GM19397 (cell line): Measurements from ENCODE around the gene CCDC38.
"Not testable (repeated sequence)": the region's sequence is repeated elsewhere in the genome, so short reads cannot be mapped to it uniquely, and the experiment has no call there.

ENCODE experiments used
- ATAC-seq: cut with Tn5 transposase; IDR thresholded peaks from one replicate; pipeline ENCODE4 v1.9.1; 2021; ENCODE audit warnings: mild to moderate bottlenecking, moderate library complexity; ENCODE audit not compliant: unreplicated experiment

CCDC38 gene

DNA sequence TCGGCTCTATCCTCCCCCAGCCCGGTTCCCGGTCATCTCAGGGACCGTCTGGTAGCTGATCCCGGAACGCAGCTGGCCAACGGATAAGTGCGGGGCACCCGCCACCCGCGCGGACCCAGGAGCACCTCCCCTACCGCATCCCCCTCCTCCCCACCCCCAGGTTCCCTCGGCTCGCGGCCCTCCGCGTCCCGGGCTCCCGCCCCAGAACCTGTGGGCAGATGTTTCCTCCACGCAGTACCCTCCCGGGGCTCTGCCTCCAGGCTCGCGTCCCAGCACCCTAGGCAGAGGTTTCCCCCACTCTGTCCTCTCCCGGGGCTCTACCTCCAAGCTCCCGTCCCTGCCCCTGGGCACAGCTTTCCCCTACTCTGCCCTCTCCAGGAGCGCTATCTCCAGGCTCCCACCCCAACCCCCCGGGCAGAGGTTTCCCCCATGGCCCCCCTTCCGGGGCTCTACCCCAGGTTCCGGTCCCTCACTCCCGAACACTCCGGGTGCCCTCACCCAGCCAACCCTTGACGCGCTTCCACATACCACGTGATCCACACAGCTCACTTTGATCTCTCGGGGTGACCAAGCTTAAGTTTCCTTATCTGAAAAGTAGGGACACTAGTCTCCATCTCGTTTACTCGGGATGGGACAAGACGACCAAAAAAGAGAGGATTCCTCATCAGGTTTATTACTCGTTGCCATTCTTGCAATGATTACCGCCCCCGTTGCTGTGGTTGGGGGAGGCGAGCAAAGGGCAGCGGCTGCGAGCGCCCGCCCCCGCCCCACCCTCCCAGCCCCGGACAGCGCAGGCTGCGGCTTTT is at the start of gene CCDC38:
Gene CCDC38, minus strand, starts transcription at position 91 of the 806 bp plus-strand sequence. CDS start 6,105 bp downstream, outside the sequence.
- peak; percentile 97 for ATAC-seq

DNA sequence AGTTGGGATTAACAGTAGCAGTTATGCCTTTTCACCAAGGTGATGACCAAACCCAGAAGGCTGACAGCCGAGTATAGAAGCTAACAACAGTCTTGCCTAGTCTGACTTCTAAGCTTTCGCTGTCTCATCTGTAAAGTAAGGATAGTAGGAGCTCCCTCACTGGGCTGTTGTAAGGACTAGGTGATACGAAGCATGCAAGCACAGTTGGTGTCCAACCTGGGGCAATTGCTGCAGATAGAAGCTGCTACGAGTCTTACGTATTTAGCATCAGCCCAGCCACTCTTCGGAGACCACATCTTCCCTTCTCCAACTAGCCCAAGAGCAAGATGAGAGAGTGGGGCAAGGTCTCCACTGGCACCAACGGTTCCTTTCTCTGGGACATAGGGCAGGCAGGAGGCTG is 47.7 kb upstream of the CCDC38 start:
- no peak for ATAC-seq

- no peak for ATAC-seq
These were observed 47.2 kb upstream of the CCDC38 start for GRCh38 chr12:95989504-95990123.

DNA sequence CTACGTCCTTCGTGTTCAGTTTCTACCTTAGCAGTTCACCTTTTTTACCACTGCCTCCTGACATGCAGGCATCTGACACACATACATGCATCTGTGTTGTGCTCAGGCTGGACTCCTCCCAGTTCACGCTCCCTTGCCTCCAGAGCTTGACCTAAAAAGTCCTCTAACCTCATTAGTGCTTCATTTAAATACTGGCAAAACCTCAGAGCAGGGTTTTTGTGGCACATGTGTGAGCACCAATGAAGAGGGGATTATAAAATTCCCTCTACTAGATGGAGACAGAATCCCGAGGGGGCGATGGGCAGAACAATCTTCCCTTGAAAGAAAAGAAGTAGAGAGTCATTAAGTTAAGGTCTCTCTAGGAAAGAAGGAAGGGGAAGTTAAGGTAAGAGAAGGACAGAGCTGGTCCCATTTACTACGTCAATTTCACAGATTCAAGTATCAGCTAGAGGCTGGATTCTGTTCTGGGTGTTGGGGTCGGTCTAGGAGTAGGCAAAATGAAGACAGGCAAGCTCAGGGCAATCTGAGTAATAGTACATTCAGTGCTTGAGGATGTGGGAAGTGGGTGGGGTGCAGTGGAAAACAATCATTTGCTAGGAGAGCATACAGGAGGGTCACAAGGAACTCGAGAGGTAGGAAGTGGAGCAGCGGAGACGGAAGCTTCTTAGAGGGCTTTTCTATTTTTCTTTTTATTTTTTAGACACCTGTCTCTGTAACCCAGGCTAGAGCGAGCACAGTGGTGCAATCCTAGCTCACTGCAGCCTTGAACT is 46.3 kb upstream of the CCDC38 start:
- no peak for ATAC-seq

GRCh38 chr12:95986635-95987570 is 44.5 kb upstream of the CCDC38 start:
- ATAC-seq = no peak

- ATAC-seq = no peak
These were observed 42.3 kb upstream of the CCDC38 start for GRCh38 chr12:95984682-95985081.

- ATAC-seq = no peak
These were observed 40.2 kb upstream of the CCDC38 start for GRCh38 chr12:95982602-95983001.

GRCh38 chr12:95980437-95980836 is 38.0 kb upstream of the CCDC38 start:
- ATAC-seq = no peak

DNA sequence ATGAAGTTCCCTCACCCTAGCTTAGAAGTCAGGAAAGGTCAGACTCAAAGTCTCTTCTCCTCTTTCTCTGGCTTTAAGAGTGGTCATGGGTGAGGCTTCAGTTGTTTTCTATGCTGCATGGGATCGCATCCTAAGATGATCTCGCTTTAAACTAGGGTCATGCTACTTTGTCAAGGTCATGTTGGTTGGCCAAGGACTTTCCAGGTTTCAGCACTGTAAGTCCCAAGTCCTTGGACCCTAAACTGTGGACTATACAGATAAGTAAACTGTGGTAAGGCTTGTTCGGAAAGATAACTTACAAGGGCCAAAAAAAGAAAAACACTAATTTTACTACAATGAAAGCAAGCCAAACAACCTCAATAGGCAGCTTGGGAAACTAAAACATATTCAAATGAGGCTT is 36.4 kb upstream of the CCDC38 start:
- ATAC-seq = no peak

- ATAC-seq = no peak
These were observed 35.9 kb upstream of the CCDC38 start for GRCh38 chr12:95978351-95978750.

DNA sequence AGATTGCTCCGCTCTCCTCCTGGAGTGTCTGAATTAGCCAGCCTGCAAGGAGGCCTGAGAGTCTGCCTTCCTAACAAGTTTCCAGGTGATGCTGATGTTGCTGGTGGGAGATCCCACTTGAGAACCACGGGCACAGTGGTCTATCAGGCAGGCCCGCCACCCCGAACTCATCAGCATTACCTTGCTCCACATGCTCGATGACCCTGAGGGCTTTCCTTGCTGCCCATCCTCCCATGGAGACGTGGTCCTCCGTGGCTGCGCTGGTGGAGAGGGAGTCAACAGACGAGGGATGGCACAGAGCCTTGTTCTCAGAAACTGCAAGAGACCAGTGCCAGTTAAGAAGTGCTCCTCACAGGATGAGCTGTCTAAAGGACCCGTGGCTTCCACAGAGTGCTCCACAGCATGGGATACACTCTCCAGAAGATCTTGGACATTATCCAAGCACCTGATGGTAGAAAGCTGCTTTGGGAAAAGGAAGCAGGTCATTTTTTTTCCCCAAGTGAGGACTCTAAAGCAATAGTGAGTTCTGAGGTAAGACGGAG is 35.4 kb upstream of the CCDC38 start:
- no peak for ATAC-seq

DNA sequence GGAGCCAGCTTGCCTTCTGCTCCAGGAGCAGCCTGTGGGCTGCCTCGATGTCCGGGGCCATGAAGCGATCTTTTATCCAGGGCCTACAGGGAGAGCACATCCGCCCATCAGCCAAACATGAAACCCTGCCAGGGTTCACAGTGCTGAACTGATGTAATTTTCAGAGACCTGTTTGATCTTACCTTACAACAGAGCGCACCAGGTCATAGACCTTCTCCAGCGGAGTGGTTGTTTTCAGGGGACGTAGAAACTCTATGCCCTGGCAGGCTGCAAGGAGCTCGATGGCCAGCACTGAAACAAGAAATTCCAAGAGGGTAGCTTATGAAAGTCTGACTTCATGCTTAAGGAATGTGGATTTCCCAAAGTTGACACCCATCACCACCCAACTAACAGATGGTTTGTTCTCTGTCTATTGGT is 34.0 kb upstream of the CCDC38 start:
- ATAC-seq = no peak

- ATAC-seq = no peak
These were observed 33.1 kb upstream of the CCDC38 start for GRCh38 chr12:95975491-95975890.

DNA sequence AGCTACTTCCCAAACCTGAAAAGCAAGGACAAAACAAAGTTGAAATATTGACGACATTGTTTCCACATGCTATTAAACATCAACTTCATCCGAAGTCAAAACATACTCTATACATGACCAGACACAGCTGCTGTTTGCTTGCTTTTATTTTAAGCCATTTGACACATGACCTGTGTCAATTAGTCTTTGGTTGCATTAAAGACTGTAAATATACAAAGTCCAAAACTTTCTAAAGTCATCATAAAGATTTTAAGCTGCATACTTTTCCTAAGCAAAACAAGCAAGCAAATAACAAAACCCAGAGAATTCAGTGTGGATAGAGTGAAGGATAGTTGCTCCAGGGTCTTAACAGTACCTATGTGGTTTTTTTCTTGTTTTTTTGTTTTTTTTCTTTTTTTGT is 31.9 kb upstream of the CCDC38 start:
- no peak for ATAC-seq

DNA sequence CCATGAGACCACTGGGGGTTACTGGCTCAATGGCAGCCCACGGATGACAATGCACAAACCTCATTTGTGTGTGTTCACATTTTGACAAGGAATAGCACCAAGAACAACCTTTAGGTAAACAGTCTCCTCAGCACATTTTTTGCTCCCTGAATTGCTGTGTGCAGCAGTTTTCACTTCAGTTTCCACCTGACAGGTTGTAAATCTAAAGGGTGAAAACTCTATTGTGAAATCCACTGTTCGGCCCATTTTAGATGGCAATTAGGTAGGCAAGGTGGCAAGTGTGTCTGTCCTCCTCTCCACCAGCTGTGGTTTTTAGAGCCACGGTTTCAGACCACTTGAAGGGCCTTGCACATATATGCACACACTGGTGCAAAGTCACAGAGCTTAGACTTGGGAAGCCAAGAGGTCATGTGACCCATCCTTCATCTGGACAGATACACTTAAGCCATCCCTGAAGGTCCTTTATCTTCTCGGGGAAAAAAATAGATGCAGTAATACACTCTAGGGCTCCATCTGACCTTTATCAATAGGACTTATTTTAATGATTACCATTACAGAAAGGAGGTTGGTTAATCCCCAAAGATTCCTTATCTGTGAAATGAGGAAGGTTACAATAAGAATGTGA is 30.5 kb upstream of the CCDC38 start:
- no peak for ATAC-seq

DNA sequence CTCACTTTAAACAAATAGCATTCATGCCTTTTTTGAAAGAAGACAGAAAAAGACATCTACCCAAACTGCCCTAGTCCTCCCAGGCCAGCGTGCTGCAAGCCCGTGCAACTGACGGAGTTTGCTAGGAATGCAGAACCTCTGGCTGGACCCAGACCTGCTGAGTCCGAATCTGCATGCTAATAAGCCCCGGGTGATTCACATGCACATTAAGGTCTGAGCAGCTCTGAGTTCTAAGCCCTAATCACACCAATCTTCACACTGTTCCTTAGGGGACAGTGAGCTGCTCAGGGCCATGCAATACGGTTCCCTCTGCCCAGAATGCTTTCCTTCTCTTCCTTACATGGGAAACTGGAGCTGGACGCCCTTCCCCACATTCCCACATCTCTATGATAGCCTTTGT is 28.5 kb upstream of the CCDC38 start:
- no peak for ATAC-seq

- not testable (repeated sequence) for ATAC-seq
These were observed 26.7 kb upstream of the CCDC38 start for GRCh38 chr12:95969116-95969515.

DNA sequence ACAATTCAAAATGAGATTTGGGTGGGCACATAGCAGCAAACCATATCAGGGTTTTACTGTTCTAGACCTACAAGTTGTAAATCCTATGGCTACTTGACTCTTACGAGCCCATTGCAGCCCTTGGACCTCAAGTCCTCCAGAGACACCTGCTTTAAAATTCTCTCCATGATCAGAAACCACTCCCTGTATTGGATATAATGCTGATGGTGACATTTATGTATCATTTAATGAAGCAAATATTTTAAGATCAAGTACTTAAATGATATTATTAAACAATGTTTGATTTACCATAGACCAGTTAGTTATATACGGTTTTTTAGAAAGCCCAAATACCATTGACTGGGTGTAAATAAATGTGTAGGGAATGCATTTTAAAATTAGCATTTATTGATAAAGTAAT is 24.9 kb upstream of the CCDC38 start:
- no peak for ATAC-seq

DNA sequence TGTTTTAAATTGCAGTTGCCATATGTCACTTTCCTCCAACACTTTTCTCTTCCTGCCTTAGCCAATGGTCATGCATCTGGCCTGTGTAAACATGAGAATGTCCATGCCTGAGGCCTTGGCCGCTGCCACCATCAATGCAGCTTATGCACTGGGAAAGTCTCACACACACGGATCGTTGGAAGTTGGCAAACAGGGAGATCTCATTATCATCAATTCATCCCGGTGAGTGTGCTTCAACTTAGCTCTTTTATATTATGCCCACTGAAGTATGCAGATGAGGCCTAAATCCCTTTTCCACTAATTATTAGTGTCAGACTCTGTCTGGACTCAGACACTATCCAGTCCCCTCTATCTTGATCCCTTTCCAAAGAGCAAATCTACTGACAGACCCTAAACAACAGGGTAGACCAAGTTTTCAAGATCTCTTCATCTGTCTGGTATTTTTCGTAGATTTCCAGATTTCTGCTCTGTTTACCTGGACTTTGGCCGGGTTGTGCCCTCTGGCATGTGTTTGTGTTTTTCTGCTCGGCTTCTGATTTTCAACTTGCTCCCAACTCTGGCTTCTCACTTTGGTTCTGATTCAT is 24.0 kb upstream of the CCDC38 start:
- ATAC-seq = no peak

DNA sequence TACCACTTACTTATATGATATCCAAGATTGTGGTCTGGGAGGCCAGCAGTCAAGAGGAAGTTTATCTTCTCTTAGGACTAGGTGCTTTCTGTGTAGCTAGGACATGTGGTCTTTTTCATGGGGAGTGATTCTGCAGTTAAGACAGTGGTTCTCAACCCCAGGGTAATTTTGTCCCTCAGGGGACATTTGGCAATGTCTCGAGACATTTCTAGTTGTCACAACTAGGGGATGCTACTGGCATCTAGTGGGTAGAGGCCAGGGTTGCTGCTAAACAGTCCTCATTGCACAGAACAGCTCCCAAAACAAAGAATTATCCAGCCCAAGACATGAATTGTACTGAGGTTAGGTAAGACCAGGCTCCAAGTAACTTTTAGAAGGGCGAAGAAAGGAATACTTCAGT is 20.7 kb upstream of the CCDC38 start:
- no peak for ATAC-seq
